Activated CD4-positive, alpha-beta T cell treated with anti-CD3 and anti-CD28 coated beads, Interleukin-2, amount 10 ng/mL, durations not matched to agents 24 days and 14 days (primary cell): ENCODE data around the gene C6orf163. TPM values are rescaled to one million over a fixed set of nuclear protein-coding genes. Genes with fewer than 3 reads are reported as not detected.
A peak's percentile ranks its signal among the peaks of the same experiment; 100 is the strongest.

Source experiments
- DNase-seq: peaks from one replicate; pipeline ENCODE4 v3.0.0; 2022
- H3K27ac Mint-ChIP-seq: one replicate; pipeline ENCODE4 v1.8.0; 2022; ENCODE audit warnings: mild to moderate bottlenecking, mixed read lengths
- H3K27me3 Mint-ChIP-seq: one replicate; pipeline ENCODE4 v1.8.0; 2022; ENCODE audit warnings: mixed read lengths
- H3K36me3 Mint-ChIP-seq: one replicate; pipeline ENCODE4 v1.8.0; 2022; ENCODE audit warnings: low read depth, mild to moderate bottlenecking, mixed read lengths
- H3K4me1 Mint-ChIP-seq: one replicate; pipeline ENCODE4 v1.8.0; 2021; ENCODE audit warnings: mixed read lengths
- H3K4me3 Mint-ChIP-seq: one replicate; pipeline ENCODE4 v1.8.0; 2022; ENCODE audit warnings: mild to moderate bottlenecking, moderate library complexity, mixed read lengths
- H3K9me3 Mint-ChIP-seq: one replicate; pipeline ENCODE4 v1.8.0; 2021; ENCODE audit warnings: mixed read lengths
- intact Hi-C: fragments of 100-400 bp; cut with micrococcal nuclease; formaldehyde crosslinking; loops from one replicate; pipeline ENCODE4 v1.15.1; 2023
- total RNA-seq: library from RNA; stranded (reverse); gene quantifications from 2 replicates; pipeline ENCODE4 v1.2.3, GENCODE V29; 2022

Gene C6orf163
- total RNA-seq, 1 donor from 2014 or later = 1.3 TPM

- Mint-ChIP-seq H3K36me3 (no peaks in the 10 kb centered on the region), H3K9me3 (no peaks in the 10 kb centered on the region), H3K4me3 (peak within 1 kb of the TSS; percentile 86), H3K4me1 (peaks cover 3% of the 10 kb centered on the region), H3K27me3 (peaks cover 25% of the 10 kb centered on the region), H3K27ac (peak within 1 kb of the TSS; percentile 59)
- intact Hi-C loops = loop anchor here (1.0 to 5.0 kb wide), 4 partner anchors 64 to 294 kb away; partner anchors contain the start of genes AKIRIN2, SLC35A1, SMIM8 and ZNF292
- DNase-seq = peak; percentile 91
These were observed 63.5 kb downstream of the C6orf163 start, which contains the start of gene CFAP206 for GRCh38 chr6:87407901-87408720. TSS of gene CFAP206 (plus strand) at chr6:87407972. CDS start at chr6:87409840, 1,868 bp downstream.

- peaks cover 22% of the 10 kb centered on the region for H3K27me3 Mint-ChIP-seq
- peak overlapping the region; percentile 59 for H3K27ac Mint-ChIP-seq
- intact Hi-C loops = loop anchor here (1.0 to 5.0 kb wide), 4 partner anchors 64 to 294 kb away; partner anchors contain the start of genes AKIRIN2, SLC35A1, SMIM8 and ZNF292
- DNase-seq = no peak
- no peaks in the 10 kb centered on the region for H3K36me3 Mint-ChIP-seq
- H3K4me1 Mint-ChIP-seq = peaks cover 3% of the 10 kb centered on the region
- H3K4me3 Mint-ChIP-seq = peak overlapping the region; percentile 86
- H3K9me3 Mint-ChIP-seq = no peaks in the 10 kb centered on the region
These were observed 64.1 kb downstream of the C6orf163 start for GRCh38 chr6:87408721-87409155.

Other genes starting within 250 kb of the C6orf163 start
- not detected in 2 replicates for gene CGA, start 249.7 kb upstream of the C6orf163 start, total RNA-seq
- gene ZNF292, start 189.2 kb upstream of the C6orf163 start, total RNA-seq = 61.2 and 63.7 TPM in 2 replicates
- gene SMIM8, start 22.2 kb upstream of the C6orf163 start, total RNA-seq = 8.1 and 10.5 TPM in 2 replicates
- gene GJB7, start 15.5 kb upstream of the C6orf163 start, total RNA-seq = not detected in 2 replicates
- gene CFAP206, start 63.2 kb downstream of the C6orf163 start, total RNA-seq = not detected in 2 replicates
- gene SLC35A1, start 128.2 kb downstream of the C6orf163 start, total RNA-seq = 8.8 and 9.1 TPM in 2 replicates
- 22.6 and 22.7 TPM in 2 replicates for gene RARS2, start 245.2 kb downstream of the C6orf163 start, total RNA-seq
- gene ORC3, start 245.3 kb downstream of the C6orf163 start, total RNA-seq = 35.5 and 38.6 TPM in 2 replicates